ENCODE data around the gene SMAP1. TPM values are rescaled to one million over a fixed set of nuclear protein-coding genes. Genes with fewer than 3 reads are reported as not detected.

Gene SMAP1
- total RNA-seq, 1 experiment from 2014 or later: 3.5 TPM

DNA sequence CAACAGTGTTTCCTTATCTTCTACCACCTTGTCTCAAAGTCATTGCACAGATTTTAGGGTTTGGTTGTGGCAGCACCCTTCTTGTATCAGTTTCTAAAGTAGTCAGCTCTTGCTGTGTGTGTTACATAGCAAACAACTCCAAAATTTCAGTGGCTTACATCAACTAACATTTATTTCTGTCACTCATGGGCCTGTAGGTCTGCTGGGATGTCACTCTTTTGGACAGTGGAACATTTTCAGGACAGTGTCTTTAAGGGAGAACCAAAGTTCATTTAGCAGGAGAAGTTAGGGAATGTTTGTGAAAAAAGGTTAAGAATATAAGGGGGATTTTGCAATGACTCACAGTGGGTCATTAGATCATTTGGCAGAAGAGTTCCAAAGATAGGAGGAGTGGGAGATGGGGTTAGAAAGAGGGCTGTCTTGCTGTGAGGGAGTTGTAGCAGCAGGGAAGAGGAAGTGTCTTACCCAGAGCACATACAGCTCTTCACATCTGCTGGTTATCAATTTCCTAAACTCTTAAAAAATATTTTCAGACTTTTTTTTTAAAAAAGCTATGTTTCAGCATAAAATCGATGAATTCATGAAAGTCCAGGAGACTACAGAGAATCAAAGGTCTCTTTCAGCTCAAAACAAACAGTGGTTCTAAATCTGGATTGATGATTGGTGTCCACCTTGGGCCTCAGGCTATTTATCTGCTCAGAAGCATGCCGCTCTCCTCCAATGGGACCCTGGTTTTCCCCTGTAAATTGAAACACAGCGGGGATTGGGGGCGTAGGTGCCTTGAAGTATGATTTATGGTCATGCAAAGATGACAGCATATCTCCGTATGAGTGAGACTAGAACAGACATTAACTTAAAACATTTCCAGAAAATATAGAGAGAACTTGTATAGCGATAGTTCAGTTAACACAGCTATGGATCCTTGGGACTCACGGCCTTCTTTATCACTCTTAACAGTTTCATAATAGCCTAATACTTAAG, 171.9 kb downstream of the SMAP1 start:
- H3K4me2 ChIP-seq (ENCODE audit: low read length): no peak overlapping the region
- ChIA-PET POLR2A (no interaction called here), RAD21 (ENCODE audit: low non-redundant PET in 1 of 2, low total read pairs in 2 of 2, uncharacterized antibody in 2 of 2, unreplicated experiment in 2 of 2) (no interaction called here), CTCF (no interaction called here)
- H3K9ac ChIP-seq (ENCODE audit: low read length): no peak overlapping the region
- BruUV-seq (replicated peaks): no TSS peak
- intact Hi-C loops (cut with micrococcal nuclease): no loop called here
- no peak overlapping the region for H3K4me3 ChIP-seq (replicated peaks in 1 of 2; ENCODE audit: low read depth in 1 of 2, low read length in 2 of 2)
- no peaks in the 10 kb centered on the region for H3K79me2 ChIP-seq (ENCODE audit: insufficient read depth, low read length)
- H4K20me1 ChIP-seq (ENCODE audit: insufficient read depth): no peaks in the 10 kb centered on the region
- no peaks in the 10 kb centered on the region for H3K9me3 ChIP-seq (ENCODE audit: control insufficient read depth in 1 of 2, insufficient read depth in 1 of 2, low read depth in 1 of 2, low read length in 2 of 2)
- no peak for DNase-seq (ENCODE audit: low read depth, low spot score)
- no peaks in the 10 kb centered on the region for H3K9me2 ChIP-seq (ENCODE audit: insufficient read depth)
- no peaks in the 10 kb centered on the region for H3K27me3 ChIP-seq (ENCODE audit: insufficient read depth, low read length)
- H3K36me3 ChIP-seq (ENCODE audit: control insufficient read depth in 1 of 2, insufficient read depth in 2 of 2, low read length in 2 of 2): no peaks in the 10 kb centered on the region
- no peak for ATAC-seq
- H3K4me1 ChIP-seq (ENCODE audit: control insufficient read depth in 1 of 2, insufficient read depth in 2 of 2, low read length in 2 of 2): no peaks in the 10 kb centered on the region
- no peak for TF ChIP-seq SRF (IDR thresholded peaks at IDR 0.05; ENCODE audit: low read depth)
- TF ChIP-seq CBX3 (IDR thresholded peaks at IDR 0.05; ENCODE audit: low read depth): no peak
- TF ChIP-seq, protein P1, sequence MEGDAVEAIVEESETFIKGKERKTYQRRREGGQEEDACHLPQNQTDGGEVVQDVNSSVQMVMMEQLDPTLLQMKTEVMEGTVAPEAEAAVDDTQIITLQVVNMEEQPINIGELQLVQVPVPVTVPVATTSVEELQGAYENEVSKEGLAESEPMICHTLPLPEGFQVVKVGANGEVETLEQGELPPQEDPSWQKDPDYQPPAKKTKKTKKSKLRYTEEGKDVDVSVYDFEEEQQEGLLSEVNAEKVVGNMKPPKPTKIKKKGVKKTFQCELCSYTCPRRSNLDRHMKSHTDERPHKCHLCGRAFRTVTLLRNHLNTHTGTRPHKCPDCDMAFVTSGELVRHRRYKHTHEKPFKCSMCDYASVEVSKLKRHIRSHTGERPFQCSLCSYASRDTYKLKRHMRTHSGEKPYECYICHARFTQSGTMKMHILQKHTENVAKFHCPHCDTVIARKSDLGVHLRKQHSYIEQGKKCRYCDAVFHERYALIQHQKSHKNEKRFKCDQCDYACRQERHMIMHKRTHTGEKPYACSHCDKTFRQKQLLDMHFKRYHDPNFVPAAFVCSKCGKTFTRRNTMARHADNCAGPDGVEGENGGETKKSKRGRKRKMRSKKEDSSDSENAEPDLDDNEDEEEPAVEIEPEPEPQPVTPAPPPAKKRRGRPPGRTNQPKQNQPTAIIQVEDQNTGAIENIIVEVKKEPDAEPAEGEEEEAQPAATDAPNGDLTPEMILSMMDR (IDR thresholded peaks at IDR 0.05 in 2 of 3, conservative IDR thresholded peaks at IDR 0.05 in 1 of 3; ENCODE audit: borderline replicate concordance in 1 of 3, insufficient read depth in 1 of 3, low read depth in 2 of 3, low read length in 2 of 3): no peak
- TF ChIP-seq, protein P2, sequence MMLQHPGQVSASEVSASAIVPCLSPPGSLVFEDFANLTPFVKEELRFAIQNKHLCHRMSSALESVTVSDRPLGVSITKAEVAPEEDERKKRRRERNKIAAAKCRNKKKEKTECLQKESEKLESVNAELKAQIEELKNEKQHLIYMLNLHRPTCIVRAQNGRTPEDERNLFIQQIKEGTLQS (IDR thresholded peaks at IDR 0.05): no peak
- no peak for TF ChIP-seq YY1 (IDR thresholded peaks at IDR 0.05; ENCODE audit: extremely low read depth, insufficient replicate concordance, low read depth, low read length)
- no peak for TF ChIP-seq POLR2AphosphoS5 (IDR thresholded peaks at IDR 0.05; ENCODE audit: low read depth, low read length)
- TF ChIP-seq EZH2 (IDR thresholded peaks at IDR 0.05): no peak
- no peak for TF ChIP-seq SIN3A (IDR thresholded peaks at IDR 0.05; ENCODE audit: low read depth)
- TF ChIP-seq, protein P3, sequence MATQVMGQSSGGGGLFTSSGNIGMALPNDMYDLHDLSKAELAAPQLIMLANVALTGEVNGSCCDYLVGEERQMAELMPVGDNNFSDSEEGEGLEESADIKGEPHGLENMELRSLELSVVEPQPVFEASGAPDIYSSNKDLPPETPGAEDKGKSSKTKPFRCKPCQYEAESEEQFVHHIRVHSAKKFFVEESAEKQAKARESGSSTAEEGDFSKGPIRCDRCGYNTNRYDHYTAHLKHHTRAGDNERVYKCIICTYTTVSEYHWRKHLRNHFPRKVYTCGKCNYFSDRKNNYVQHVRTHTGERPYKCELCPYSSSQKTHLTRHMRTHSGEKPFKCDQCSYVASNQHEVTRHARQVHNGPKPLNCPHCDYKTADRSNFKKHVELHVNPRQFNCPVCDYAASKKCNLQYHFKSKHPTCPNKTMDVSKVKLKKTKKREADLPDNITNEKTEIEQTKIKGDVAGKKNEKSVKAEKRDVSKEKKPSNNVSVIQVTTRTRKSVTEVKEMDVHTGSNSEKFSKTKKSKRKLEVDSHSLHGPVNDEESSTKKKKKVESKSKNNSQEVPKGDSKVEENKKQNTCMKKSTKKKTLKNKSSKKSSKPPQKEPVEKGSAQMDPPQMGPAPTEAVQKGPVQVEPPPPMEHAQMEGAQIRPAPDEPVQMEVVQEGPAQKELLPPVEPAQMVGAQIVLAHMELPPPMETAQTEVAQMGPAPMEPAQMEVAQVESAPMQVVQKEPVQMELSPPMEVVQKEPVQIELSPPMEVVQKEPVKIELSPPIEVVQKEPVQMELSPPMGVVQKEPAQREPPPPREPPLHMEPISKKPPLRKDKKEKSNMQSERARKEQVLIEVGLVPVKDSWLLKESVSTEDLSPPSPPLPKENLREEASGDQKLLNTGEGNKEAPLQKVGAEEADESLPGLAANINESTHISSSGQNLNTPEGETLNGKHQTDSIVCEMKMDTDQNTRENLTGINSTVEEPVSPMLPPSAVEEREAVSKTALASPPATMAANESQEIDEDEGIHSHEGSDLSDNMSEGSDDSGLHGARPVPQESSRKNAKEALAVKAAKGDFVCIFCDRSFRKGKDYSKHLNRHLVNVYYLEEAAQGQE (IDR thresholded peaks at IDR 0.05; ENCODE audit: low read depth): no peak
- TF ChIP-seq EZH2phosphoT487 (IDR thresholded peaks at IDR 0.05; ENCODE audit: borderline replicate concordance): no peak
- no peak for TF ChIP-seq ELF1 (IDR thresholded peaks at IDR 0.05; ENCODE audit: borderline replicate concordance, low read depth)
- no peak for TF ChIP-seq POLR2A (IDR thresholded peaks at IDR 0.05; ENCODE audit: borderline replicate concordance, extremely low read depth, insufficient read depth, insufficient read length)
- TF ChIP-seq JUND (IDR thresholded peaks at IDR 0.05): no peak
- TF ChIP-seq, protein P4, sequence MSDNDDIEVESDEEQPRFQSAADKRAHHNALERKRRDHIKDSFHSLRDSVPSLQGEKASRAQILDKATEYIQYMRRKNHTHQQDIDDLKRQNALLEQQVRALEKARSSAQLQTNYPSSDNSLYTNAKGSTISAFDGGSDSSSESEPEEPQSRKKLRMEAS (IDR thresholded peaks at IDR 0.05): no peak
- no peak overlapping the region for H3K27ac ChIP-seq (ENCODE audit: low read depth, low read length)
- no peak overlapping the region for H2AFZ ChIP-seq (ENCODE audit: low read depth, low read length, poor library complexity, severe bottlenecking)
